Gastroesophageal sphincter (tissue), 3 donors: Measurements from ENCODE around the gene BTBD2.

Source experiments
- CTCF ChIP-seq, 4 experiments: fragments of 200-600 bp in 2 of 4; fragments of 450-650 bp in 2 of 4; sonication (generic) in 1 of 4; IDR thresholded peaks; one replicate each; pipeline ENCODE4 v1.5.1; 2017 to 2019; ENCODE audit warnings: antibody characterized with exemption in 4 of 4, mild to moderate bottlenecking in 2 of 4, moderate library complexity in 2 of 4
- EP300 ChIP-seq: sonication (generic); formaldehyde crosslinking; IDR thresholded peaks from one replicate; pipeline ENCODE4 v1.6.1; 2017; ENCODE audit warnings: antibody characterized with exemption, mild to moderate bottlenecking
- POLR2AphosphoS5 ChIP-seq: sonication (generic); formaldehyde crosslinking; IDR thresholded peaks from one replicate; pipeline ENCODE4 v1.6.1; 2017; ENCODE audit warnings: antibody characterized with exemption

DNA sequence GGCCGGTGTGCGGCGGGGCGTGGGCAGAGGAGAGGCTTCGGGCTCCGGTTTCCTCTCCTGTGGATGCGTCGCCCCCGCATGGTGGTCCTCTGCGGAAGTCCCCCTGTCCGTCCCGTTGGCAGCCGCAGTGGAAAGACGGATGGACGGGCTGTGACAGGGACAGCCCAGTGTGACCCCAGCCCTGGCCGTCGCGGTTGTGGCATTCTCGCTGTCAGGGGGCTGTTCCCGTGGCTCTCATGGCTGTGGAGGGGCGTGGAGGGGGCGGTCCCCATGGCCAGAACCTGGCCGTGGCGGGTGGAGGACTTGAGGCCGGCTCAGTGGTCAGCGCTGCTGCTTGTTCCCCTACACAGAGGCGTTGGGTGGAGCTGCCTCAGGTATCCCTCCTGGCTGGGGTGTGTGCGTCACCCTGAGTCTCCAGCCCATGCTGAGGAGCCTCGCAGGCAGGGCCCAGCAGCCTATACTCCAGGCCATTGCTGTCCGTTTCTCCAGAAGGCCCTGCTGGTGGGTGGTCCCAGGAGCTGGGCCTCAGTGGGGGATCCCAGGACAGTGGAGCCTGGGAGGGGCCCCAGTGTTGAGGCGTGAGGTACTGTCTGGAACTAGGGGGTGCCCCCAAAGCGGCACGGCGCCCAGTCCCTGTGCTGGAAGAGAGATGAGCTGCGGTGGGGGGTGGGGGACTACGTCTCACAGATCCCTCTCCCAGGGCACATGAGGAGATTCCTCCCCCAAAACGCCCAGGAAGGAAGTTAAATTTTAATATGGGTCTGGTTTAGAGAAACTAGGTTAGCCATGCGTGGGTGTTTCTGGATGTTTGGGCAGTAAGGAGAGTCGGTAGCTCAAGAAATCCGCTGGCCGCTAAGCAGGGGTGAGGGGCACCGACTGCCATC, 54.3 kb downstream of the BTBD2 start:
- TF ChIP-seq CTCF (IDR thresholded peaks at IDR 0.05) (no peak), EP300 (no peak), POLR2AphosphoS5 (no peak)
